Endothelial cell (in vitro differentiated cells): Measurements from ENCODE around the gene EPB41L4A. TPM values are rescaled to one million over a fixed set of nuclear protein-coding genes. Genes with fewer than 3 reads are reported as not detected.

Experiments
- DNase-seq: peaks from one replicate; pipeline ENCODE4 v3.0.0; 2021; ENCODE audit warnings: low spot score
- H3K27ac Mint-ChIP-seq: one replicate; pipeline ENCODE4 v1.8.0; 2021; ENCODE audit warnings: mixed read lengths, inconsistent platforms; ENCODE audit not compliant: unreplicated experiment
- H3K27me3 Mint-ChIP-seq: one replicate; pipeline ENCODE4 v1.8.0; 2021; ENCODE audit warnings: mild to moderate bottlenecking, moderate library complexity, mixed read lengths, inconsistent platforms; ENCODE audit not compliant: unreplicated experiment
- H3K36me3 Mint-ChIP-seq: one replicate; pipeline ENCODE4 v1.8.0; 2021; ENCODE audit warnings: mild to moderate bottlenecking, low read depth, mixed read lengths, inconsistent platforms; ENCODE audit not compliant: unreplicated experiment
- H3K4me1 Mint-ChIP-seq: one replicate; pipeline ENCODE4 v1.8.0; 2021; ENCODE audit warnings: mild to moderate bottlenecking, mixed read lengths, inconsistent platforms; ENCODE audit not compliant: unreplicated experiment
- H3K4me3 Mint-ChIP-seq: one replicate; pipeline ENCODE4 v1.8.0; 2021; ENCODE audit warnings: mild to moderate bottlenecking, mixed read lengths, inconsistent platforms; ENCODE audit not compliant: unreplicated experiment
- H3K9me3 Mint-ChIP-seq: one replicate; pipeline ENCODE4 v1.8.0; 2021; ENCODE audit warnings: mixed read lengths, inconsistent platforms; ENCODE audit not compliant: unreplicated experiment
- CTCF ChIP-seq: fragments of 200-600 bp; sonication (generic); IDR thresholded peaks from one replicate; pipeline ENCODE4 v1.5.0; 2021; ENCODE audit warnings: antibody characterized with exemption; ENCODE audit not compliant: unreplicated experiment
- total RNA-seq: library from RNA; stranded (reverse); fragmentation: NEBNext Ultra II Directional; extraction: Animal tissue kit (Norgen Biotek cat#: 25700); gene quantifications from one replicate; pipeline ENCODE4 v1.2.1, GENCODE V29; 2021; ENCODE audit not compliant: unreplicated experiment

Gene EPB41L4A
- total RNA-seq, 1 donor from 2014 or later = 50.6 TPM

DNA sequence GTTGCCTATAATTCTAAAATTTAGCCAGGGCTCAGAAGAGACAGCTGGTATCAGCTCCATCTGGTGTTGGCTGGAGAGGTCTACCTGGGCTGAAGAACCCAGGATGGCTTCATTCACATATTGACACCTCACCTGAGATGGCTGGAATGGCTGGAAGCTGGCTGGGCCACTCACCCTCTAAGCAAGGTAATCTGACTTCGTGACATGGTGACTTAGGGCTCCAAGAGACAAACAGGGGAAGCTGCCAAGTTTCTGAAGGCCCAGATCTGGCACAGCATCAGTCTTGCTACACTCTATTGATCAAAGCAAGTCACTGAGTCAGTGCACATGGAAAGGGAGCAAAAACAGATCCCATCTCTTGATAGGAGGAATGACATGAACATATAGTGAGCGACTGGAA lies 102.3 kb downstream of the EPB41L4A start:
- no peaks in the 10 kb centered on the region for H3K4me1 Mint-ChIP-seq
- H3K27me3 Mint-ChIP-seq = no peaks in the 10 kb centered on the region
- H3K4me3 Mint-ChIP-seq = no peak overlapping the region
- no peaks in the 10 kb centered on the region for H3K9me3 Mint-ChIP-seq
- H3K27ac Mint-ChIP-seq = no peak overlapping the region
- peaks cover 4% of the 10 kb centered on the region for H3K36me3 Mint-ChIP-seq
- TF ChIP-seq CTCF = no peak
- DNase-seq = no peak

DNA sequence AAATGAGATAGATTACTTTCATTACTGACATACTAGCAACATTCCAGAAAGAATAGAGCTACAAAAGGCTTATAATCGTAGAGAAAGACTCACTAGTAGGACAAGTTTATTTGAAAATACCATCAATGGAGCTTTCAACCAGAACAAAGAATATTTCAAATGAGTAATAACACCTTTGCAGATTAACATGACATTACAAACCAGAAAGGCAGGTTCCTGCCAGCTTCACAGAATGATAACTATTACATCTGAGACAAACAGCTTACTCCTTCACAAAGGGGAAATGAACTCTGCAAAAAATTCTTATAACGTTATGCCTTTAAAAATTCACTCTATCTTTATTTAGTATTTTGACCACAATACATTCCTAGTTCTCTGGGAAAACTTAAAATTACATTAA lies 103.1 kb downstream of the EPB41L4A start:
- no peaks in the 10 kb centered on the region for H3K27me3 Mint-ChIP-seq
- no peak overlapping the region for H3K4me3 Mint-ChIP-seq
- H3K4me1 Mint-ChIP-seq = no peaks in the 10 kb centered on the region
- TF ChIP-seq CTCF = no peak
- H3K27ac Mint-ChIP-seq = no peak overlapping the region
- no peak for DNase-seq
- H3K36me3 Mint-ChIP-seq = peaks cover 4% of the 10 kb centered on the region
- H3K9me3 Mint-ChIP-seq = no peaks in the 10 kb centered on the region

GRCh38 chr5:112312295-112313275 lies 106.5 kb downstream of the EPB41L4A start:
- H3K9me3 Mint-ChIP-seq = no peaks in the 10 kb centered on the region
- no peak overlapping the region for H3K4me3 Mint-ChIP-seq
- no peak for DNase-seq
- H3K27me3 Mint-ChIP-seq = no peaks in the 10 kb centered on the region
- no peak overlapping the region for H3K27ac Mint-ChIP-seq
- peaks cover 4% of the 10 kb centered on the region for H3K36me3 Mint-ChIP-seq
- H3K4me1 Mint-ChIP-seq = no peaks in the 10 kb centered on the region
- no peak for TF ChIP-seq CTCF

DNA sequence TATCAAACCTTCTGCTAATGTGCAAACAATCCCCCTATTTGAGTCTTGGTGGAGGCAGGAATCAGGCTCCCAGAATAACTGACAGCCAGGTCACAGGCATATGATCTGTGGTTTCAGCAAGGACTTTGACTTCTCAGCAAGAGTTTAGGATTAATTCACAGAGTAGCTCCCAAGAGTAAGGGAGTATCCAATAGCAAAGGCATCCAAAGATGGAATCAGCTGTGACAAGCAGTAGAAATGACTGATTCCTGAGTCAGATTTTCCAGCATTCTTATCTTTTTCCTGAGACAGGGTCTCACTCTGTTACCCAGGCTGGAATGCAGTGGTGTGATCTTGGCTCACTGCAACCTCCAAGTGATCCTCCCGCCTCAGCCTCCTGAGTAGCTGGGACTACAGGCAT lies 108.3 kb downstream of the EPB41L4A start:
- no peaks in the 10 kb centered on the region for H3K4me1 Mint-ChIP-seq
- TF ChIP-seq CTCF = no peak
- DNase-seq = no peak
- H3K27me3 Mint-ChIP-seq = no peaks in the 10 kb centered on the region
- H3K36me3 Mint-ChIP-seq = peaks cover 4% of the 10 kb centered on the region
- H3K27ac Mint-ChIP-seq = no peak overlapping the region
- no peaks in the 10 kb centered on the region for H3K9me3 Mint-ChIP-seq
- H3K4me3 Mint-ChIP-seq = no peak overlapping the region

DNA sequence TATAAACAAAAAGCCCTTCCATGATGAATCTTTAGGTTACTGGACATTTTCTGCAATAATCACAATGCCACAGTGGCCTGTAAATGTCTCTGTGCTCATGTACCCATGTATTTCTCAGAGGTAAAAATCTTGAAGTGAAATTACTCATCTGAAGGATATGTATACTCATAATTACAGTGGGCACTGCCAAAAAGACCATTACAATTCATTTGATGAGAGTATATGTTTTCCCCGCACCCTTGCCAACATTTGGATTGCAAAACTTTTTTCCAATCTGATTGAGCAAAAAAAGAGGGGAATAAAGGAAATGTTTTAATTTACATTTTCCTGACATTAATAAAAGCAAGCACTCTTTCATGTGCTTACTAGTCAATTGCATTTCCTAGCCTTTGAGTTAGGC lies 110.5 kb downstream of the EPB41L4A start:
- no peak for DNase-seq
- Mint-ChIP-seq H3K27me3 (peaks cover 2% of the 10 kb centered on the region), H3K36me3 (peaks cover 4% of the 10 kb centered on the region), H3K4me3 (no peak overlapping the region), H3K27ac (no peak overlapping the region), H3K9me3 (no peaks in the 10 kb centered on the region), H3K4me1 (peaks cover 5% of the 10 kb centered on the region)
- TF ChIP-seq CTCF = no peak
